T-cell (primary cell): ENCODE data around the gene BCKDHB. TPM values are rescaled to one million over a fixed set of nuclear protein-coding genes. Genes with fewer than 3 reads are reported as not detected.

ENCODE experiments used
- ATAC-seq, 4 experiments: fragments of 200-7000 bp in 3 of 4; fragments of 150-1000 bp in 1 of 4; cut with Tn5 transposase; replicated peaks in 1 of 4; 1 replicate in 3 of 4; 2 replicates in 1 of 4; pipeline ENCODE4 v1.10.0; 2021; ENCODE audit warnings: moderate library complexity in 3 of 4, mild to moderate bottlenecking in 2 of 4, moderate number of reproducible peaks in 1 of 4
- CTCF ChIA-PET, 2 donors: fragments of 300-600 bp; sonication (Branson Sonifier 250); formaldehyde crosslinking; loops; one replicate each; lab custom pipeline; 2022; ENCODE audit warnings: antibody characterized with exemption in 2 of 2; lab: Charles Lee
- POLR2A ChIA-PET, 2 donors: fragments of 300-600 bp; sonication (Branson Sonifier 250); formaldehyde crosslinking; loops; one replicate each; lab custom pipeline; 2022; ENCODE audit warnings: antibody characterized with exemption in 2 of 2; lab: Charles Lee
- DNase-seq, 35 experiments: peaks; one replicate each; pipeline versions ENCODE4 v3.0.0 to v3.0.0-alpha.2; 2013 to 2023
- H3K27ac ChIP-seq: one replicate; pipeline ENCODE4 v1.5.1; 2013; ENCODE audit warnings: low read length
- H3K27me3 ChIP-seq, 2 experiments: replicated peaks in 1 of 2; 1 replicate in 1 of 2; 2 replicates in 1 of 2; pipeline versions ENCODE4 v1.6.1 to v1.7.0; 2013; ENCODE audit warnings: low read length in 1 of 2, mixed read lengths in 1 of 2; ENCODE audit not compliant: control insufficient read depth in 2 of 2, insufficient read depth in 2 of 2; ENCODE audit errors: extremely low read depth in 1 of 2
- H3K36me3 ChIP-seq, 2 donors: 1 replicate in 1 of 2; 2 replicates in 1 of 2; pipeline versions ENCODE4 v1.6.1 to v1.7.0; 2013; ENCODE audit warnings: low read length in 1 of 2; ENCODE audit not compliant: control insufficient read depth in 2 of 2, insufficient read depth in 1 of 2; ENCODE audit errors: extremely low read depth in 1 of 2
- H3K4me1 ChIP-seq, 2 experiments: 1 replicate in 1 of 2; 2 replicates in 1 of 2; pipeline versions ENCODE4 v1.6.1 to v1.7.0; 2013; ENCODE audit warnings: low read length in 2 of 2, mixed read lengths in 1 of 2; ENCODE audit not compliant: insufficient read depth in 2 of 2, control insufficient read depth in 1 of 2; ENCODE audit errors: extremely low read depth in 1 of 2
- H3K4me3 ChIP-seq, 2 donors: 1 replicate in 1 of 2; 2 replicates in 1 of 2; pipeline versions ENCODE4 v1.5.1 to v1.7.0; 2013; ENCODE audit warnings: mild to moderate bottlenecking in 2 of 2, low read length in 1 of 2, moderate library complexity in 1 of 2; ENCODE audit not compliant: control insufficient read depth in 1 of 2; ENCODE audit errors: extremely low read depth in 1 of 2
- H3K9me3 ChIP-seq: 2 replicates; pipeline ENCODE4 v1.7.0; 2013
- H3K27ac Mint-ChIP-seq, 2 donors: one replicate each; pipeline ENCODE4 v1.8.0; 2020 to 2021; ENCODE audit warnings: mild to moderate bottlenecking in 2 of 2, mixed read lengths in 2 of 2
- H3K27me3 Mint-ChIP-seq, 2 donors: one replicate each; pipeline ENCODE4 v1.8.0; 2021 to 2022; ENCODE audit warnings: mixed read lengths in 2 of 2
- H3K36me3 Mint-ChIP-seq: one replicate; pipeline ENCODE4 v1.8.0; 2021; ENCODE audit warnings: mixed read lengths
- H3K4me1 Mint-ChIP-seq, 3 donors: one replicate each; pipeline ENCODE4 v1.8.0; 2020 to 2022; ENCODE audit warnings: mixed read lengths in 3 of 3, mild to moderate bottlenecking in 1 of 3
- H3K4me3 Mint-ChIP-seq, 3 donors: one replicate each; pipeline ENCODE4 v1.8.0; 2020 to 2022; ENCODE audit warnings: mild to moderate bottlenecking in 3 of 3, mixed read lengths in 3 of 3, moderate library complexity in 3 of 3
- H3K9me3 Mint-ChIP-seq, 3 donors: one replicate each; pipeline ENCODE4 v1.8.0; 2020 to 2022; ENCODE audit warnings: mixed read lengths in 3 of 3
- WGBS: methylation state at CpG from one replicate; pipeline ENCODE4 v1.1.5; 2013; ENCODE audit warnings: missing lambda C conversion rate; ENCODE audit not compliant: insufficient coverage; 5-methylcytosine and 5-hydroxymethylcytosine counted together
- total RNA-seq, 35 experiments: library from RNA in 6 of 35; stranded (reverse) in 6 of 35; fragments of 120-200 nt in 1 of 35; gene quantifications; one replicate each; pipeline versions ENCODE4 v1.2.1 to v1.2.4 and lab custom pipeline; 2013 to 2026

Gene BCKDHB
- total RNA-seq, 5 donors from 2014 or later (not counting 1 experiment from before 2014, with no cell fraction given): 14.1 to 18.7 (median 15.2) TPM

GRCh38 chr6:80182308-80182707 lies 75.8 kb downstream of the BCKDHB start:
- Mint-ChIP-seq H3K4me3 (no peak overlapping the region), H3K36me3 (peaks cover 34% of the 10 kb centered on the region), H3K9me3 (peaks cover 10 to 13% (median 11%) of the 10 kb centered on the region in 3 donors), H3K27ac (no peak overlapping the region), H3K4me1 (no peaks in the 10 kb centered on the region), H3K27me3 (no peaks in the 10 kb centered on the region)
- no peaks in the 10 kb centered on the region for H3K36me3 ChIP-seq
- no peaks in the 10 kb centered on the region for H3K4me1 ChIP-seq
- no peaks in the 10 kb centered on the region for H3K9me3 ChIP-seq
- POLR2A ChIA-PET: no interaction called here
- H3K27ac ChIP-seq: no peak overlapping the region
- ATAC-seq (no peak), DNase-seq (no peak)
- H3K4me3 ChIP-seq: no peak overlapping the region
- CTCF ChIA-PET: interaction anchor here in 1 of 2 donors (1.0 kb wide), 1 partner anchor 233 kb away, joined by 3 read pairs; no protein-coding TSS in a partner anchor
- no CpG with 5 or more reads among the region's 1 CpG for WGBS
- H3K27me3 ChIP-seq: no peaks in the 10 kb centered on the region

GRCh38 chr6:80183019-80183795 lies 76.7 kb downstream of the BCKDHB start:
- no peak for ATAC-seq
- H3K4me1 ChIP-seq: no peaks in the 10 kb centered on the region
- no peak overlapping the region for H3K4me3 ChIP-seq
- H3K27ac ChIP-seq: no peak overlapping the region
- no peaks in the 10 kb centered on the region for H3K9me3 ChIP-seq
- Mint-ChIP-seq H3K9me3 (peaks cover 10 to 13% (median 11%) of the 10 kb centered on the region in 3 donors), H3K27ac (no peak overlapping the region), H3K27me3 (no peaks in the 10 kb centered on the region), H3K36me3 (peaks cover 43% of the 10 kb centered on the region), H3K4me3 (no peak overlapping the region), H3K4me1 (no peaks in the 10 kb centered on the region)
- H3K36me3 ChIP-seq: no peaks in the 10 kb centered on the region
- ChIA-PET CTCF (interaction anchor here in 1 of 2 donors (0.6 kb wide), 1 partner anchor 23 kb away, joined by 3 read pairs; no protein-coding TSS in a partner anchor), POLR2A (no interaction called here)
- no peaks in the 10 kb centered on the region for H3K27me3 ChIP-seq
- WGBS: no CpG with 5 or more reads among the region's 4 CpGs
- no peak for DNase-seq

GRCh38 chr6:80185492-80185891 lies 79.0 kb downstream of the BCKDHB start:
- Mint-ChIP-seq H3K9me3 (peaks cover 10 to 13% (median 11%) of the 10 kb centered on the region in 3 donors), H3K27ac (no peak overlapping the region), H3K27me3 (no peaks in the 10 kb centered on the region), H3K4me3 (no peak overlapping the region), H3K4me1 (no peaks in the 10 kb centered on the region), H3K36me3 (peaks cover 44% of the 10 kb centered on the region)
- DNase-seq: no peak
- WGBS: 100% methylated on average over 2 of the region's 2 CpGs
- no peaks in the 10 kb centered on the region for H3K27me3 ChIP-seq
- H3K9me3 ChIP-seq: no peaks in the 10 kb centered on the region
- no peak overlapping the region for H3K4me3 ChIP-seq
- H3K27ac ChIP-seq: no peak overlapping the region
- no peak for ATAC-seq
- no peaks in the 10 kb centered on the region for H3K36me3 ChIP-seq
- CTCF ChIA-PET: no interaction called here
- POLR2A ChIA-PET: no interaction called here
- H3K4me1 ChIP-seq: no peaks in the 10 kb centered on the region

- H3K27ac ChIP-seq: no peak overlapping the region
- Mint-ChIP-seq H3K27me3 (no peaks in the 10 kb centered on the region), H3K9me3 (peaks cover 10 to 13% (median 11%) of the 10 kb centered on the region in 3 donors), H3K4me3 (no peak overlapping the region), H3K27ac (no peak overlapping the region), H3K4me1 (no peaks in the 10 kb centered on the region), H3K36me3 (peaks cover 44% of the 10 kb centered on the region)
- H3K36me3 ChIP-seq: no peaks in the 10 kb centered on the region
- no peaks in the 10 kb centered on the region for H3K4me1 ChIP-seq
- no peak overlapping the region for H3K4me3 ChIP-seq
- H3K9me3 ChIP-seq: no peaks in the 10 kb centered on the region
- no peaks in the 10 kb centered on the region for H3K27me3 ChIP-seq
- ATAC-seq (no peak), DNase-seq (no peak)
- 93% methylated on average over 6 of the region's 7 CpGs for WGBS
- ChIA-PET CTCF (no interaction called here), POLR2A (no interaction called here)
Measured at GRCh38 chr6:80186082-80186481, 79.6 kb downstream of the BCKDHB start.

- H3K36me3 Mint-ChIP-seq: peaks cover 9% of the 10 kb centered on the region
- CTCF ChIA-PET: no interaction called here
- no peak overlapping the region for H3K27ac Mint-ChIP-seq
- H3K4me3 Mint-ChIP-seq: no peak overlapping the region
- WGBS: no CpG with 5 or more reads among the region's 4 CpGs
- no peaks in the 10 kb centered on the region for H3K4me1 Mint-ChIP-seq
- H3K27ac ChIP-seq: no peak overlapping the region
- POLR2A ChIA-PET: no interaction called here
- no peaks in the 10 kb centered on the region for H3K27me3 ChIP-seq
- H3K36me3 ChIP-seq: no peaks in the 10 kb centered on the region
- no peaks in the 10 kb centered on the region for H3K27me3 Mint-ChIP-seq
- DNase-seq (no peak), ATAC-seq (no peak)
- no peaks in the 10 kb centered on the region for H3K9me3 ChIP-seq
- H3K4me1 ChIP-seq: no peaks in the 10 kb centered on the region
- no peaks in the 10 kb centered on the region for H3K9me3 Mint-ChIP-seq
- no peak overlapping the region for H3K4me3 ChIP-seq
Measured at GRCh38 chr6:80196906-80197305, 90.4 kb downstream of the BCKDHB start.

- Histone ChIP-seq H3K4me3 (no peak overlapping the region), H3K27me3 (no peaks in the 10 kb centered on the region), H3K4me1 (no peaks in the 10 kb centered on the region), H3K27ac (no peak overlapping the region), H3K36me3 (no peaks in the 10 kb centered on the region), H3K9me3 (no peaks in the 10 kb centered on the region)
- no peaks in the 10 kb centered on the region for H3K27me3 Mint-ChIP-seq
- no peak for ATAC-seq
- no CpG with 5 or more reads among the region's 1 CpG for WGBS
- H3K9me3 Mint-ChIP-seq: no peaks in the 10 kb centered on the region
- no peak for DNase-seq
- peaks cover 13% of the 10 kb centered on the region for H3K36me3 Mint-ChIP-seq
- ChIA-PET POLR2A (no interaction called here), CTCF (no interaction called here)
- no peaks in the 10 kb centered on the region for H3K4me1 Mint-ChIP-seq
- no peak overlapping the region for H3K4me3 Mint-ChIP-seq
- H3K27ac Mint-ChIP-seq: no peak overlapping the region
Measured at GRCh38 chr6:80197474-80197873, 91.0 kb downstream of the BCKDHB start.
